Measurements from ENCODE around the gene TEX53. TPM values are rescaled to one million over a fixed set of nuclear protein-coding genes. Genes with fewer than 3 reads are reported as not detected.

TEX53 gene
- polyA plus RNA-seq, 1 donor = not detected

DNA sequence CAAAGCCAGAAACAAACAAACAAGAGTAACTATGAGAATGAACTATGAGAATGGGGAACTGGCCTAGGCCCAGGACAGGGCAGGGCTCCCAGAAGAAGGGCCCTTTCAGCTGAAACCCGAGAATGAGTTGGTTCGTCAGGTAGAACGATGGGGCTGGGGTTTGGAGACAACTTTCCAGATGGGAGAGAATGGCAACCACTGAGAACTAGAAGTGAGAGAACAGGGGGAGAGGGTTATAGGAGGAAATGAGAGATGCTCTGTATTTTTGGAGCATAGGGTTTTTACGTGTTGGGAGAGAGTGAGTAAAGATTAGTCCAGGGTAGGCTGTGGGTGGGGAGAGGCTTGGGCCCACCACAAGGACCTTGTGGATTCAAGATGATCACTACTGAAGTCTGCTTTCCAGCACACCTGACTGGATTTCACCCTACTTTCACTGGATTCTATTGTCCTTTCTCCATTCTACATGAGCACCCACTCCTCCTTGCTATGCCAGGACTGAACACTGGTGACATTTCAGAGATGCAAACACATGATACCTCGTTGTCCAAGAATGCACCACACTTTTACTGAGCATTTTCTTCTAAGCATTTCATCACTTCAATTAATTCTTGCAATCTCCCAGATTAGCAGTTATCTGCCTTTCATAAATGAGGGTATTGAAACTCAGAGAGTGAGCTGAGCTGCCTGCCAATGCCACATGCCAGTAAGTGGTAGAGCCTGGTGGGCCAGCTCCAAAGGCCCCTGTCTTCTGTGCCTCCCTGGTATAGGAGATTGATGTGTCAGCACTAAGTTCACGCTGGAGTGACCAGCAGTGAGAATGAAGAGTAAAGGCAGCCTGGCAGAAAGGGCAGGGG lies 49.7 kb downstream of the TEX53 start:
- H3K27ac ChIP-seq (ENCODE audit: low read length) = no peak overlapping the region
- DNase-seq = no peak
- H3K4me1 ChIP-seq (ENCODE audit: control insufficient read depth, insufficient read depth, low read length) = peaks cover 9% of the 10 kb centered on the region
- no peak overlapping the region for H3K4me3 ChIP-seq (ENCODE audit: low read length)
- WGBS (ENCODE audit: insufficient coverage, low lambda C conversion rate) = 100% methylated on average over 2 of the region's 6 CpGs
- H3K36me3 ChIP-seq (ENCODE audit: control insufficient read depth, insufficient read depth, low read length) = no peaks in the 10 kb centered on the region
- H3K27me3 ChIP-seq (ENCODE audit: control insufficient read depth, insufficient read depth, low read length) = no peaks in the 10 kb centered on the region
- H3K9me3 ChIP-seq (ENCODE audit: control insufficient read depth, low read depth, low read length) = no peaks in the 10 kb centered on the region

DNA sequence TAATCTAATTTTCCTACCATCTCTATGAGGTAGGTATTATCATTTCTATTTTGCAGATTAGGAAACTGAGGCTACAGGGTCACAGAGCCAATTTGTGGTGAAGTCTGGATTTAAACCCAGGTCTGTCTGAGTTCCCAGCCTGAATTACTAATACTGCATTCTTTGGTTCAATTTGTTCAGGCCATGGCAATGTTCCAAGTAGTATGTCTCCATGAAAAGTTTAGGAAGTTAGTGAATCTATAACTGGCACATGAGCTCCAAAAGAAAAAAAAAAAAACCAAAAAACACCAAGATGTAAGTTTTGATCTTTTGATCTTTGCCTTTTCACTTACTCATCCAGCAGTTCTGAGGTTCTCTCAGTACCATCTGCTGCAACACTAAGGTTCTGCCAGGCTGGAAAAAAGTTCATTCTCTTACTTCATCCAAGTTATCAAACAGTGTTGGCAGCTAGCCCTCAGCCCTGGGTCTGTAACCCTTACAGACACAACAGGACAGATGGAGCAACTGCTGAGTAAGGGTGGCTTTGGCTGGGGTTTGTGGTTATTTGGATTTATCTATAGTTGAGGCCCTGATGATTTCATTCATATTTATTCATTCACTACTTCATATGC lies 50.9 kb downstream of the TEX53 start:
- DNase-seq = no peak
- no peaks in the 10 kb centered on the region for H3K9me3 ChIP-seq (ENCODE audit: control insufficient read depth, low read depth, low read length)
- no peak overlapping the region for H3K27ac ChIP-seq (ENCODE audit: low read length)
- H3K27me3 ChIP-seq (ENCODE audit: control insufficient read depth, insufficient read depth, low read length) = no peaks in the 10 kb centered on the region
- no peak overlapping the region for H3K4me3 ChIP-seq (ENCODE audit: low read length)
- no peaks in the 10 kb centered on the region for H3K36me3 ChIP-seq (ENCODE audit: control insufficient read depth, insufficient read depth, low read length)
- no peaks in the 10 kb centered on the region for H3K4me1 ChIP-seq (ENCODE audit: control insufficient read depth, insufficient read depth, low read length)

Other genes with a start within 250 kb of the TEX53 start
- gene WHRN, start 152.3 kb downstream of the TEX53 start, polyA plus RNA-seq = 10.2 TPM
- 148 TPM for gene ATP6V1G1, start 70.0 kb downstream of the TEX53 start, polyA plus RNA-seq
- 6.5 TPM for gene TMEM268, start 46.5 kb downstream of the TEX53 start, polyA plus RNA-seq
- gene TEX48, start 24.4 kb upstream of the TEX53 start, polyA plus RNA-seq = not detected
- gene TNFSF15, start 148.2 kb upstream of the TEX53 start, polyA plus RNA-seq = 10.2 TPM